HG03521 (cell line): ENCODE data around the gene GALNT11.
"Not testable (repeated sequence)": the region's sequence is repeated elsewhere in the genome, so short reads cannot be mapped to it uniquely, and the experiment has no call there.

ENCODE experiments used
- ATAC-seq: cut with Tn5 transposase; IDR thresholded peaks from one replicate; pipeline ENCODE4 v1.9.1; 2021; ENCODE audit warnings: mild to moderate bottlenecking, moderate library complexity; ENCODE audit not compliant: unreplicated experiment

The GALNT11 gene

DNA sequence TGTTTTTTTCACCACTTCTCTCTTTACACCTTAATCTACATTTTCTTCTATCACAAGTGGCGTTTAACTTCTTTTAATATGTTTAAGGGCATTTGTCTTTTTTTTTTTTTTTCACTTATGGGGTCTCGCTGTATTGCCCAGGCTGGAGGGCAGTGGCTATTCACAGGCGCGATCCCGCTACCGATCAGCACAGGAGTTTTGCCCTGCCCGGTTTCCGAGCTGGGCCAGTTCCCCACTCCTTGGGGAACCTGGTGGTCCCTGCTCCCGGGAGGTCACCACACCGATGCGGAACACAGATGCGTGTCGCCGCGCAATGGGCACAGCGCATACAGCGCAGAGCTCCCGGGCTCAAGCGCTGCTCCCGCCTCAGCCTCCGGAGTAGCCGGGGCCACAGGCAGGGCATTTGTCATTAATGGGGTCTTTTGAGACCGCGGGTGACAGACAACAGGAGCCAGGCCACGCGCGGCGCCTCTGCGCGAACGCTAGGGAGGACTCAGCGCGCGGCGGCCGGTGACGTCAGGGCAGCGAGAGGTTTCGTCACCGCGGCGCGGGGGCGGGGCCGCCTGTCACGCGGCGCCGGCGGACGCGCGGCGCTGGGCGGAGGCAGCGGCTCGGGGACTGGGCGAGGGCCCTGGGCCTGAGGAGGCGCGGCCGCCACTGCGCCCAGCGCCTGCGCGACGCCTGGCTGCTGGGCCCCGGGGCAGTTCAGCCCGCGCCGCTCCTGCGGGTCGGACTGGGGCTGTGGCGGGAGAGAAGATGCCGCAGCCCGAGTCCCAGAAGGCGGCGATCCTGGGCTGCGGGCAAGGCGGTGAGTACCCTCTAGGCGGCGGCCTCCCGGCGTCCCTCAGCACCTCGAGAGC lies at the start of gene GALNT11:
Gene GALNT11, plus strand, starts transcription at position 598 of the 860 bp plus-strand sequence. CDS start 68,554 bp downstream, outside the sequence.
- peak; percentile 97 for ATAC-seq

- ATAC-seq, result no peak
Observed at GRCh38 chr7:151978616-151979015, 46.9 kb upstream of the GALNT11 start.

DNA sequence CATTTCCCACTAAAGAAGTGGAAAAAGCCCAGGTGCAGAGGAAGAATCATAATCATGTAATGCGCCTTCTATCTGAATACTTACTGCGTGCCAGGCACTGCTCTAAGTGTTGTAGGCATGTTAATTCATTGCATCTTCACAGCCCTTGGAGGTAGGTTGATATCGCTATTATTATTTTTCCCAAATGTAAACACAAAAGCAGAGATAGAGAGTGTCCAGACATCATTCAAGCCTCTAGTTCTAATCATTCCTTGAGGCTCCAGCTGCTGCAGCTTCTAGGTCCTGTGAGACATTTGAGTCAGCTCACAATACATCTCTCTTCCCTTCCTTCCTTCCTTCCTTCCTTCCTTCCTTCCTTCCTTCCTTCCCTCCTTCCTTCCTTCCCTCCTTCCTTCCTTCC lies 44.3 kb upstream of the GALNT11 start:
- no peak for ATAC-seq

DNA sequence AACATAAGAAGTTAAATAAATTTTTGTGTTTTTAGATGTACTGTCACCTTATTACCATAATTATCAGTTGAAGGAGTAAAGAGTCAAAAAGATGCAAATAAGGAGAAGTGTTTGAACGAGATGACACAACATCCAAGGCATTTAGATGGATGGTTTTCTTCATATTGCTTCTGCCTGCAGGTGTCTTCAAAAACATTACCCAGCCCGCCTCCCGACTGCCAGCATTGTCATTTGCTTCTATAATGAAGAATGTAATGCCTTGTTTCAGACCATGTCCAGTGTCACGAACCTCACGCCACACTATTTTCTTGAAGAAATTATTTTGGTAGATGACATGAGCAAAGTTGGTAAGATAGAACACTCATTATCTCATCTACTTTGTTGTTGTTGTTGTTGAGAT lies 42.7 kb upstream of the GALNT11 start:
- no peak for ATAC-seq

DNA sequence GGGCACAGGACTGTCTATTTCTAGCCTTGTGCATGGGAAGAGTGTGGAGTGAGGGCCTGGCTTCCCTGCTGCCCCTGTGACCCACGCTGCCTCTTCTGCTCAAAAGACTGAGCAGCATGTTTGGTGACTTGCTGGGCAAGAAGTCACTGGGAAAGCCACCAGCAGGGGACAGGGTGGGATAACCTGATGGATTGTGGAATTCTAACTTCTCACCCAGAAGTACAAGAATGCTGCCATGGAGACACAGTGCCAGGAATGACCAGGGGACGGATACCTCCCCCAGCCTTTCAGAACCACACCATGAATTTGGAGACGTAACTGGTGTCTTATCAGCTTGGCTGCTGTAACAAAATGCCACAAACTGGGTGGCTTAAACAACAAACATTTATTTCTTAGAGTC lies 40.9 kb upstream of the GALNT11 start:
- no peak for ATAC-seq

GRCh38 chr7:151987748-151988529 lies 37.5 kb upstream of the GALNT11 start:
- no peak for ATAC-seq

GRCh38 chr7:151992375-151992774 lies 33.1 kb upstream of the GALNT11 start:
- ATAC-seq, result no peak

GRCh38 chr7:151993977-151994676 lies 31.3 kb upstream of the GALNT11 start:
- ATAC-seq, result no peak

- ATAC-seq, result no peak
Observed at GRCh38 chr7:151999424-152000090, 25.9 kb upstream of the GALNT11 start.

- ATAC-seq, result no peak
Observed at GRCh38 chr7:152000191-152000590, 25.3 kb upstream of the GALNT11 start.

DNA sequence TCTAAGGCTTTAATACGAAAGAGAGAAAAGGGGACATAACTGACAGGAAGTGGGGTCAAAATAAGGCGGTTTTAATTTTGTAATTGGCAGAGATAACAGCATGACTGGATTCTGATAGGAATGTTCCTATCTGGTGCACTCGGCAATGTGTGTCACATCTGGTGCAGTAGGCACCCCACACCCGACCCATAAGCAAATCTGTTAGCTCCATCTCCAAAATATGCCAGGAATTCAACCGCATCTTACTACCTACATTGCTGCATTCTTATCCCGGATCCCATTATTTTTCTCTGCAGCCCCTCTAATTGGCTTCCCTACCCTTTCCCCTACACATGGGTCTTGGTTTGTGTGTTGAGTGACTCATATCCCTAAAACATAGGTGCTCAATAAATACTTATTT lies 19.1 kb upstream of the GALNT11 start:
- ATAC-seq, result no peak

DNA sequence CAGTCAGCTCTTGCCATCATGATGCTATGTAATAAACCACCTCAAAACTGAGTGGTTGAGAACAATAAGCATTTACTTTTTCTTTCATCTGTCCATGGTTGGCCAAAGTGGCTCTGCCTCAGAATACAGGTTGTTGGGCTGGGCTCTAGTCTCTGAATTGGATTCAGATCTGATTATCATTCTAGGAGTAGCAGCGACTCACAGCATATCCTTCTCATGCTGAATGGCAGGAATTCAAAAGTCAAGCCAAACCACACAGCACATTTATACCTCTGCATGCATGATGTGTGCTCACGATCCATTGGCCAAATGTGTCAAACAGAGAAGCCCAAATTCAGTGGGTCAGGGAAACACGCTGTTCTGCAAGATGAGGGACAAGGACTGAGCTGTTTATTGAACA lies 13.6 kb upstream of the GALNT11 start:
- ATAC-seq, result no peak

- ATAC-seq, result no peak
Observed at GRCh38 chr7:152013230-152013629, 12.2 kb upstream of the GALNT11 start.

DNA sequence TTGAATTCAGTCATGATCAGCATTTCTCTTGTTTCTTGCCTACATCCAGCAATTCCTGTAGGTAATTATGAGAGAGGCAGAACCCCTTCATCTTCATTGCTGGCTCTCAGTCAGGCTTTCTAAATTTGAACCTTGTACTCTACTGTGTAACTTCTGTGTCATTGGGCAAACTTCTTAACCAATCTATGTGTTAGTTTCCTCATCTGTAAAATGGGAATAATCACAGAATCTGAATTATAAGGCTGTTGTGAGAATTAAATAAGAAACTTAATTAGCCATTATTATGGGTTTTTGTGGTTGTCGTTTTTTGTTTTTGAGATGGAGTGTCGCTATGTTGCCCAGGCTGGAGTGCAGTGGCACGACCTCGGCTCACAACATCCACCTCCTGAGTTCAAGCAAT lies 11.5 kb upstream of the GALNT11 start:
- ATAC-seq, result no peak

DNA sequence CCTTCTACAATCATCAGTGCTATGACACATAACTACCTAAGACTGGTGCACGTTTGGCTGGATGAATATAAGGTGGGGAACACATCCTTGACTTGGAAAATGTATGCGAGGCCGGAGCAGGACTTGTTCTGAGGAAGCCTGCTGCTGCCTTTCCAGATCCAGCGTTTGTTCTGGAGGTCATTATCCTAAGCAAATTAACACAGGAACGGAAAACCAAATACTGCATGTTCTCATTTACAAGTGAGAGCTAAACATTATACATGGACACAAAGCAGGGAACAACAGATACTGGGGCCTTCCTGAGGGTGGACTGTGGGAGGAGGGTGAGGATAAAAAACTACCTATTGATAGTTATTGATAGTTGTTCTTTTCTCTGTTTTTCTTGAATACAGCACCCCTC lies 10.8 kb upstream of the GALNT11 start:
- no peak for ATAC-seq

- no peak for ATAC-seq
Observed at GRCh38 chr7:152015600-152015999, 9.9 kb upstream of the GALNT11 start.

DNA sequence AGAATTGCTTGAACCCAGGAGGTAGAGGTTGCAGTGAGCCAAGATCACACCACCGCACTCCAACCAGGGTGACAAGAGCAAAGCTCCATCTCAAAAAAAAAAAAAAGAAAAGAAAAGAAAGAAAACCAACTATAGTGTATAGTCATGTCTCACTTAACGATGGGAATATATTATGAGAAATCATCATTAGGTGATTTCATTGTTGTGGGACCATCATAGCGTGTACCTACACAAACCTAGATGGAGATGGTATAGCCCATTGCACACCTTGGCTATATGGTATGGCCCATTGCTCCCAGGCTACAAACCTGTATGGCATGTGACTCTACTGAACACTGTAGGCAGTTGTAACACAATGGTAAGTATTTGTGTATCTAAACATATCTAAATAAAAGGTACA lies 8.5 kb upstream of the GALNT11 start:
- no peak for ATAC-seq

DNA sequence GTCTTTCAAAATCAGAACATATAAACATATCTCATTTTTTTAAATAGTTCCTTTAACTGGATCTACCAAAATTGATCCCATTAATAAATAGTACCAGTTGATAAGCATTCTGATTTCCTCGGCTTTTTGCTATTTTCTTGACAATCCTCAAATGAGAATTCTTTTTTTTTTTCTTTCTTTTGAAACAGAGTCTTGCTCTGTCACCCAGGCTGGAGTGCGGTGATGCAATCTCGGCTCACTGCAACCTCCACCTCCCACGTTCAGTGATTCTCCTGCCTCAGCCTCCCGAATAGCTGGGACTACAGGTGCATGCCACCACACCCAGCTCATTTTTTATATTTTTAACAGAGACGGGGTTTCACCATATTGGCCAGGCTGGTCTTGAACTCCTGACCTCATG lies 7.8 kb upstream of the GALNT11 start:
- ATAC-seq, result not testable (repeated sequence)

DNA sequence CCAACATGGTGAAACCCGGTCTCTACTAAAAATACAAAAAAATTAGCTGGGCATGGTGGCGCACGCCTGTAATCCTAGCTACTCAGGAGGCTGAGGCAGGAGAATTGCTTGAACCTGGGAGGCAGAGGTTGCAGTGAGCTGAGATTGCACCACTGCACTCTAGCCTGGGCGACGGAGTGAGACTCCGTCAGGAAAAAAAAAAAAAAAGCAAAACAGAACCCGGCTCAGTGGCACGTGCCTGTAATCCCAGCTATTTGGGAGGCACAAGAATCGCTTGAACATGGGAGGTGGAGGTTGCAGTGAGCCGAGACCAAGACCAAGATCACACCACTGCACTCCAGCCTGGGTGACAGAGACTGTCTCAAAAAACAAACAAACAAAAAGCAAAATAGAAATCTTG lies 3.7 kb upstream of the GALNT11 start:
- ATAC-seq, result not testable (repeated sequence)

DNA sequence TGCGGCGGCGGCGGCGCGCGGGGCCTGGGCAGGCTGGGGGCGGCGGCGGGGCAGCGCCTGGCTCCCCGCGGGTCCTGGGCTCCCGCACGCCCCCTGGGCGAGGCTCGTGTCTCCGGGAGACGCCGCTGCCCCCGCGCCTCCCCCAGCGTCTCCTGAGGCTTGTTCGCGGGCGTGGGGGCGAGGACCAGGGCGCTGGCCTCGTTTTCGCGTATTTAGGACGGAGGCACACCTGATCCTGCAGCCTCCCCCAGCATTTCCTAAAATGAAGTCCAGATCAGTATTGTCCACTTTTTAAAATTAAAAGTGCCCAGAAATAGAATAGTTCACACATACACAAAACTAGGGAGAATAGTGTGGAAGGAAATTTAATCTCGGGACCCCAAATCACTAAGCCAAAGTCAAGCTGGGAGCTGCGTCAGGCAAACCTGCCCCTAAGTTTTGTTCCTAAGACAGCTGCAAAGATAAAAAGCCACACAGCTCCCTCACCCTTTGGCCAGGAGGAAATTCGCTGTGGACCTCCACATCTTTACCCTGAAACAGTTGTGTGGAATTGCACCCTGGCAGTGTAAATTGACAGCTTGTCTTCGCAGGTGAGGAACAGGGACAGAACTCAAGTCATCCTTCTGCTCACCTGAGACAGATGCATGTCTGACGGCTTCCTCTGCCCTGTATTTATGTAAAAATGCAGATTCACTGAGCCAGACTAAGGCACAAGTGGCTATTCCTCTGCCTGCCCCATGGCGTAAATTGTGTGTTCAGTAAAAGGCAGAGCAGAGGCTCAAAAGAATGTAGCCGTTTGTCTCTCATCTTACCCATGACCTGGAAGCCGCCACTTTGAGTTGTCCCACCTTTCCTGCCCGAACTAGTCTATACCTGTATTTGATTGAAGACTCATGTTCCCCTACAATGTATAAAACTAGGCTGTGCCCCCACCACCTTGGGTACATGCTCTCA lies 740 bp downstream of the GALNT11 start:
- ATAC-seq, result no peak
